Right kidney (tissue), 1 donor: ENCODE data around the gene NBDY.
"Not testable (repeated sequence)": the region's sequence is repeated elsewhere in the genome, so short reads cannot be mapped to it uniquely, and the experiment has no call there.

Experiments used
- DNase-seq: peaks from one replicate; pipeline ENCODE4 v3.0.0-alpha.2; 2016

The NBDY gene

DNA sequence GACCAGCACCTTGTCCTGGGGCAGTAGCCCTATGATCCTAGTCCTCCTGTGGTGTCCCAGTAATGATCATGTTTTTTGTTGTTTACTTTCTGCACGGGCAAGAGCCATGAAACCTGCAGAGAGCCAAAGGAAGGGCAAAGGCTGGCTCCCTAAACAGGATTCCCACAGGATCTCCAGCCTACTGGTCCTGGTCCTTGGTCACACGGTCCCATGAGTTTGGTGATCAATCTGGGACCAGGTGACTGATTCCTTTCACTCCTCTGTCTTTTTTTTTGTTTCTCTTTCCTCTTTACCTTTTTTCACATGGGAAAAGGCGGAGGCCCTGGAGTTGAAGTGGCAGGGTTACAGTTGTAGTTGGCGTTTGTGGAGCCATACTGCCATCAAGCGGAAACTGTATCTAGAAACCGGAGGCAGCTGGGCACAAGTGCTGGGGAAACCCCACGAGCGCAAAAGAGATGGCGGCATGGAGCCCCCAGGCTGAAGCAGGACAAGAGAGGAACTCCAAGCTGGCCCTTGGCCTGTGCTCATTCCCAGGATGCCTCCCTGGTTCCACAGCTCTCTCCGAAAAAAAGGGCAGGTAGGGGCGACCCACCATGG, 34.6 kb downstream of the NBDY start:
- DNase-seq, result no peak

- peak; percentile 25 for DNase-seq
Measured at GRCh38 chrX:56764153-56764974, 35.3 kb downstream of the NBDY start.

DNA sequence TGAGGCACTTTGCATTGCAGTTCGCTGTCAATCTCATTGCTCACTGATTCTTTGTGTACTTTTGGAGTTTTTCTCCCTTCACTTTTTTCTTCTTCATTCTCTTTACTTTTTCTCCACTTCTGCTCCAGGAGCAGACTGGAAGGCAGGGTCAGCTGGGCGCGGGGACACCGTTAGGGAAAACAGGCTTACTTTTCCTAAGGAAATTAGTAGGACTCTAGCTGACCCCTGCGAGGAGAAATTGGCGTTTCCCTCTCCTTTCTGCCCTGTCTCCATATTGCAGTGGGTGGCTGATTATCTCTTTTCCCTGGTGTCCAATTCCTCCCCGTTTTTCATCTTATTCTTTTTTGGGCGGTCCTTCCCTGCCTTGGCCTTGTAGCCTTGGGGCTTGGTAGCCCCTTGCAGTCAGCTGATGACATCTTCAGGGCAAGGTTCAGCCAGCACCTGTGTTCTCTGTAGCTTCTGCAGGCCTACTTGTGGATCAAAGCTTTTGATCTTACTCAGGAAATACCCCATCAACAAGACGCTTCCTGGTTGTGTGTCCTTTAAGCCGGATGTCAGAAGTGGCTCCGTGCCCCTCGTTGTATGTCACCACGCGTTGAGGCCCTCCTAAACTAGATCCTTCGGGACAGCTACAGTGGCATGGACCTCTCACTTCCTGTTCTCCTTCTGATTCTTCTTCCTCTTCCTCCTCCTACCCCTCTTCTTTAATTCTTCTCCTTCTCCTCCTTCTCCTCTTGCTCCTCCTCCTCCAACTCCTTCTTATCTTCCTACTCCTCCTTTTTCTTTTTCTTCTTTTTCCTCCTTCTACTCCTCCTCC, 36.1 kb downstream of the NBDY start:
- no peak for DNase-seq

GRCh38 chrX:56765811-56766553, 36.9 kb downstream of the NBDY start:
- no peak for DNase-seq

- no peak for DNase-seq
Measured at GRCh38 chrX:56766554-56767347, 37.7 kb downstream of the NBDY start.

DNA sequence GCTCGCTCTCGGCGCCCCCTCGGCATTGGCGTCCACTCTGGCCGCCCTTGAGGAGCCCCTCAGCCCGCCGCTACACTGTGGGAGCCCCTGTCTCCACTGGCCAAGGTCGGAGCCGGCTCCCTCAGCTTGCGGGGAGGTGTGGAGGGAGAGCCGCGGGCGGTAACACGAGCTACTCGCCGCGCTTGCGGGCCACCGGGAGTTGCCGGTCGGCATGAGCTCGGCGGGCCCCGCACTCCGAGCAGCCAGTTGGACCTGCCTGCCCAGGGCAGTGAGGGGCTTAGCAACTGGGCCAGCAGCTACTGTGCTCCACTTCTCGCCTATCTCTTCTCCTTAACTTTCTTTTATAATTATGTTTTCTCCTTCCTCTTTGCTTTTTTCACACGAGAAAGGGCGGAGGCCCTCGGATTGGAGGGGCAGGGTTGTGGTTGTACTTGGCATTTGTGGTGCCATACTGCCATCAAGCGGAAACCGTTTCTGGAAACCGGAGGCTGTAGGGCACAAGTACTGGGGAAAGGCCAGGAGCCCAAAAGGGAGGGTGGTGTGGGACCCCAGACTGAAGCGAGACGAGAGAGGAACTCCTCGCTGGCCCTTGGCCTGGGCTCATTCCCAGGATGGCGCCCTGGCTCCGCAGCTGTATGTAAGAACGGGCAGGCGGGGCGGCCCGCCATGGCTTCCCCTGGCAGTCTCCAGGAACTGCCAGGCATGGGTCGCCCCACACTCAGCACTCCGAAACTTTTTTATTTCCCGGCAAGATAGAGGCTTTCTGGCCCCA, 38.5 kb downstream of the NBDY start:
- not testable (repeated sequence) for DNase-seq

GRCh38 chrX:56768120-56768660, 39.1 kb downstream of the NBDY start:
- not testable (repeated sequence) for DNase-seq

DNA sequence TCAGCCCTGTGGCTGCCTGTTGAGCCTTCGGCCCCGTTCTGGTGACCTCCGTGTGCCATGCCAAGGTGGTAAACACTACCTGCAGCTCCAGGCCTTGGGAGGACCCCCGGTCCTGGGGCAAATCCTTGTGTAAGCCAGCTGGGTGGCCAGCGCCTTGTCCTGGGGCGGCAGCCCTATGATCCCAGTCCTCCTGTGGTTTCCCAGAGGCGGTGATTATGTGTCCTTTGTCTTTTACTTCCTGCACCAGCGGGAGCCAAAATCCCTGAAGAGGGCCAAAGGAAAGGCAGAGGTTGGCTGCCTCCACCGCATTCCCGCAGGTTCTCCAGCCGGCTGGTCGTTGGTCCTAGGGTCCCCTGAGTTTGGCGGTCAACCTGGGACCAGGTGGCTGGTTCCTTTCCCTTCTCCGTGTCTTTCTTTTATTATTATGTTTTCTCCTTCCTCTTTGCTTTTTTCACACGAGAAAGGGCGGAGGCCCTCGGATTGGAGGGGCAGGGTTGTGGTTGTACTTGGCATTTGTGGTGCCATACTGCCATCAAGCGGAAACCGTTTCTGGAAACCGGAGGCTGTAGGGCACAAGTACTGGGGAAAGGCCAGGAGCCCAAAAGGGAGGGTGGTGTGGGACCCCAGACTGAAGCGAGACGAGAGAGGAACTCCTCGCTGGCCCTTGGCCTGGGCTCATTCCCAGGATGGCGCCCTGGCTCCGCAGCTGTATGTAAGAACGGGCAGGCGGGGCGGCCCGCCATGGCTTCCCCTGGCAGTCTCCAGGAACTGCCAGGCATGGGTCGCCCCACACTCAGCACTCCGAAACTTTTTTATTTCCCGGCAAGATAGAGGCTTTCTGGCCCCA, 43.9 kb downstream of the NBDY start:
- DNase-seq, result not testable (repeated sequence)

GRCh38 chrX:56773522-56774060, 44.5 kb downstream of the NBDY start:
- DNase-seq, result not testable (repeated sequence)

GRCh38 chrX:56778099-56778923, 49.3 kb downstream of the NBDY start:
- not testable (repeated sequence) for DNase-seq

DNA sequence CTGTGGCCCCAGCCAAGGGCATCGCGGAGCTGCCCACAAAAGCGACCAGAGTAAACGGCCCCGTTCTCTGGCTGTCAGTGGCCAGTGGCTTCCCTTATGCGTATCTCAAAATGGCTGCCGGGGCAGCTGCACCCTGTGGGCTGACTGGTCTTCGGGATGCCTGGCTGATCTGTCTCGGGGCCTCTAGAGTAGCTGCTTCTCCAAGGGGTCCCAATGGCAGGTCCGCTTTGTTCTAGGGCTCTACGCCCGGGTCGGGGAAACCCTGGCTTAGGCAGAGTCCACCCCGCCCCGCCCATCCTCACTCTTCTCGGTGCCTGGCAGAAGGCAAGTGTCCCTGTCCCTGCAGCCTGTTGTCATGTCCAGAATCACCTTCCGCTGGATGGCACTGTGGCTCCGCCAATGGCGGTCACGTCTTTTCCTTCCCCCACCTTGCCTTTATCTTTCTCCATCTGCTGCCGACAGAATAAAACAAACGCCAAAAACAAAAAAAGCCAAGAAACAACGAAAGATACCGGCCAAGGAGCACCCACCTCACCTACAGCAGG, 50.0 kb downstream of the NBDY start:
- DNase-seq, result not testable (repeated sequence)

DNA sequence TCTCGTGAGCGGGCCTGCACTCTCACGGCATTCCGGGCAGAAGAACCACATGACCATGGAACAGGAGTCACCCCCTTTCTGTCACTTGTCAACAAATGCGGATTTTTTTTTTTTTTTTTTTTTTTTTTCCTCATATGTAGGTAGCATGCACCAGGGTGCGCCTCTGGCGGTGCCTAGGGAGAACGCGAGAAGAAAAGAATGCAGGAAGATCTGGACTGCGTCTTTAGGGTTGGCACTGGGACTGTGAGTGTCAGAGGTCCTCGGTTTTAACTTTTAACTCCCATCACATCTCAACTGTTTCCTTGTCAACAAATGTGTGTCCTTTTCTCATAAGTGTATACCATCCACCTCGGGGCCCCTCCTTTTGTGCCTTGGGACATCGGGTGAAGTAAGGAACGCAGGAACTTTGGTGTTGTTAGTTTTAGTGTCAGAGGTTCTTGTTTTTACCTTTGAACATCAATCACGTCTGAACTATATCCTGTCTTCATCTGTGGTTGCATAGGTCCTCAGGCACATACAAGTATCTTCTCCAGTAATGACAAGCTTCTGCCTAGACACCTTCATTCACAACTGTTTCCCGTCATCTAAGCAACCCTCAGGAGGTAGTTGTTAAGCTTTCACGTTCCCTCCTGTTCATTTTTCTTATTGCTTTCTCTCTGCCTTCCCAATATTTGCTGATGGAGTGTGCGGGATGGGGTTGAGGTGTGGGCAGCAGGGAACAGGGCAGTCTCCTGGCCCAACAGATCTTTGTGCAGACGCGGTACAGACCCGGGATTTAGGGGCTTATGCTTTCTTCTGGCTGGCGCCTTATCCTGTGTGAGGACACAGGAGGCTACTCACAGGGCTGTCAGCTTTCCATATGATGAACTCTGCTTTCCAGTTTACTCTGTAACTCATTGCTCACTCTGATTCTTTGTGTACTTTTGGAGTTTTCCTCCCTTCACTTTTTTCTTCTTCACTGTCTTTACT, 51.9 kb downstream of the NBDY start:
- not testable (repeated sequence) for DNase-seq

DNA sequence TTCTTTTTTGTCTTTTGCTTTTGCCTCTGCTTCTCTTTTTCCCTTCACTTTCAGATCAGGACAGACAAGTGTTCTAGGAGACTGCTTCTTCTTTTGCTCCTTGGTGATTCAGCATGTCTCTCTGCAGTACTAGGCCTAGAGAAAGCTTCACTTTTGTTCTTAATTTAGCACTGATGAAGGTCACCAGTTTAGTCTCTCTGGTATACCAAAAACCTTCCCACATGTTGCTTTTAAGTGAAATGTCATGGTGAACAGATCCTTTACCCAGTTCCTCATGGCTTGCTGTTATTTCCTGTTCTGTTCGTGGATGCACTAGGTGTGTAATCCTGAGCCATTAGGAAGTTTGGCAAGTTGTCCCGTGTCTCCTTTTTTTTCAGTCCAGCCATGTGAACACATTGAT, 53.3 kb downstream of the NBDY start:
- no peak for DNase-seq

GRCh38 chrX:56782791-56783449, 53.9 kb downstream of the NBDY start:
- DNase-seq, result no peak

DNA sequence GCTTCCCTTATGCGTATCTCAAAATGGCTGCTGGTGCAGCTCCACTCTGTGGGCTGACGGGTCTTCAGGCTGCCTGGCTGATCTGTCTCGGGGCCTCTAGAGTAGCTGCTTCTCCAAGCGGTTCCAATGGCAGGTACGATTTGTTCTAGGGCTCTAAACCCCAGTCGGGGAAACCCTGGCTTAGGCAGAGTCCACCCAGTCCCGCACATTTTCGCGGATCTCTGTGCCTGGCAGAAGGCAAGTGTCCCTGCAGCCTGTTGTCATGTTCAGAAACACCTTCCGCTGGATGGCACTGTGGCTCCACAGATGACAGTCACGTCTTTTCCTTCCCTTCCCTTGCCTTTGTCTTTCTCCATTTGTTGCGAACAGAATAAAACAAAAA, 54.4 kb downstream of the NBDY start:
- no peak for DNase-seq

DNA sequence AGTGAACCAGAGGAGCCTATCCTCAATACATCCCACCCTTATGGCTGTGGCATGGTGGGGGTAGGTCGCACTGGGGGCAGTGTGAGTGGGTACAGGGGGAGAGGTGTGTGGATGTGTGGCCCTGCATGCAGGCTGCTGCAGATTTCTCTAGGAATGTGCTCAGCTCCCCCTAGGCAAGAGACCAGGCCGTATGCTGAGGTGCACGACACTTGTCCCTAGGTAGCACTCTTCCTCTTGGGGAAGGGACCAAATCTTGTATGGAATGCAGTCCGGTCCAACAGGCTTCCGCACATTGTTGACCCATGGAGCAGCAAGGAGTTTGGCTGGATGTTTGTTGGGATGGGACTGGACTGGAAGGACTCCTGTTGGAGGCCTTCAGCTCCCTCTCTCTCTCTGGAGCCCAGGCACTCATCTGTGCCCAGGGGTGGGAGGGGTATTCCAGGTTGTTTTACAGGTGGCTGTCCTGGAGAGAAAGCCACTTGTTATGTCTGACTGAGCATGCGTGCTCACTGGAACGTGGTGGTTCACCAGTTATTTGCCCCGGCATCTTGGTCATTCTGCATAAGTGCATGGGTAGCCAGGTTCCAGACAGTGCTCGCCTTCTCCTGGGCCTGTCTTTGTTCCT, 55.1 kb downstream of the NBDY start:
- DNase-seq, result no peak
